ENCODE data around the gene SRSF5.

The SRSF5 gene

DNA sequence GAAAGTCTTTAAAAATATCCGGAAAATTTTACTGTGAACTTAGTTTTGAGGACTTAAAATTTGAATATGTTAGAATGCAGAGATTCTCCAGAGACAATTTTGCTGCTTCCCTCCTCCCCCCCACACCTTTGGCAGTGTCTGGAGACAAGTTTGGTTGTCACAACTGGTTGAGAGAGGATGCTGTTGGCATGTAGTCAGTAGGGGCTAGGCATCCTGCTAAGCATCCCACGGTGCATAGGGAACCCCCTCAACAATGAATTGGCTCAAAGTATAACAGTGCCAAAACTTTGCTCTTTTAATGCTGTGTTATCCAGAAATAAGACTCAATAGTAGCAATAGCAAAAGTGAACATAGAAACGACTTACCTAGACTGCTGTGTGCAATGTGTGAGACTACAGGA lies 3.6 kb downstream of the SRSF5 start:
- TF ChIP-seq FOXP2 (optimal IDR thresholded peaks at IDR 0.05; ENCODE audit: borderline replicate concordance, extremely low read depth, extremely low read length, insufficient read depth), result no peak
- TF ChIP-seq SIN3A (IDR thresholded peaks at IDR 0.05; ENCODE audit: borderline replicate concordance, insufficient read depth, low read length), result no peak
- TF ChIP-seq, protein P1, sequence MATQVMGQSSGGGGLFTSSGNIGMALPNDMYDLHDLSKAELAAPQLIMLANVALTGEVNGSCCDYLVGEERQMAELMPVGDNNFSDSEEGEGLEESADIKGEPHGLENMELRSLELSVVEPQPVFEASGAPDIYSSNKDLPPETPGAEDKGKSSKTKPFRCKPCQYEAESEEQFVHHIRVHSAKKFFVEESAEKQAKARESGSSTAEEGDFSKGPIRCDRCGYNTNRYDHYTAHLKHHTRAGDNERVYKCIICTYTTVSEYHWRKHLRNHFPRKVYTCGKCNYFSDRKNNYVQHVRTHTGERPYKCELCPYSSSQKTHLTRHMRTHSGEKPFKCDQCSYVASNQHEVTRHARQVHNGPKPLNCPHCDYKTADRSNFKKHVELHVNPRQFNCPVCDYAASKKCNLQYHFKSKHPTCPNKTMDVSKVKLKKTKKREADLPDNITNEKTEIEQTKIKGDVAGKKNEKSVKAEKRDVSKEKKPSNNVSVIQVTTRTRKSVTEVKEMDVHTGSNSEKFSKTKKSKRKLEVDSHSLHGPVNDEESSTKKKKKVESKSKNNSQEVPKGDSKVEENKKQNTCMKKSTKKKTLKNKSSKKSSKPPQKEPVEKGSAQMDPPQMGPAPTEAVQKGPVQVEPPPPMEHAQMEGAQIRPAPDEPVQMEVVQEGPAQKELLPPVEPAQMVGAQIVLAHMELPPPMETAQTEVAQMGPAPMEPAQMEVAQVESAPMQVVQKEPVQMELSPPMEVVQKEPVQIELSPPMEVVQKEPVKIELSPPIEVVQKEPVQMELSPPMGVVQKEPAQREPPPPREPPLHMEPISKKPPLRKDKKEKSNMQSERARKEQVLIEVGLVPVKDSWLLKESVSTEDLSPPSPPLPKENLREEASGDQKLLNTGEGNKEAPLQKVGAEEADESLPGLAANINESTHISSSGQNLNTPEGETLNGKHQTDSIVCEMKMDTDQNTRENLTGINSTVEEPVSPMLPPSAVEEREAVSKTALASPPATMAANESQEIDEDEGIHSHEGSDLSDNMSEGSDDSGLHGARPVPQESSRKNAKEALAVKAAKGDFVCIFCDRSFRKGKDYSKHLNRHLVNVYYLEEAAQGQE (IDR thresholded peaks at IDR 0.05; ENCODE audit: insufficient read depth in 1 of 2, low read depth in 2 of 2, low read length in 2 of 2), result no peak
- no peak for TF ChIP-seq POLR2AphosphoS5 (IDR thresholded peaks at IDR 0.05; ENCODE audit: low read depth, low read length)
- no peak for TF ChIP-seq TAF1 (IDR thresholded peaks at IDR 0.05; ENCODE audit: borderline replicate concordance, insufficient read depth, low read length)

DNA sequence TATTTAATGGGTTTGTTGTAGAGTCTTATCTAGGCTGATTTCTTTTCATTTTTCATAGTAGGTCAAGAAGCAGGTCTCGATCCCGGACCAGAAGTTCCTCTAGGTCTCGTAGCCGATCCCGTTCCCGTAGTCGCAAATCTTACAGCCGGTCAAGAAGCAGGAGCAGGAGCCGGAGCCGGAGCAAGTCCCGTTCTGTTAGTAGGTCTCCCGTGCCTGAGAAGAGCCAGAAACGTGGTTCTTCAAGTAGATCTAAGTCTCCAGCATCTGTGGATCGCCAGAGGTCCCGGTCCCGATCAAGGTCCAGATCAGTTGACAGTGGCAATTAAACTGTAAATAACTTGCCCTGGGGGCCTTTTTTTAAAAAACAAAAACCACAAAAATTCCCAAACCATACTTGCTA lies 4.2 kb downstream of the SRSF5 start:
- TF ChIP-seq, protein P1 (IDR thresholded peaks at IDR 0.05; ENCODE audit: insufficient read depth in 1 of 2, low read depth in 2 of 2, low read length in 2 of 2), result no peak
- no peak for TF ChIP-seq POLR2AphosphoS5 (IDR thresholded peaks at IDR 0.05; ENCODE audit: low read depth, low read length)
- TF ChIP-seq SIN3A (IDR thresholded peaks at IDR 0.05; ENCODE audit: borderline replicate concordance, insufficient read depth, low read length), result no peak
- TF ChIP-seq TAF1 (IDR thresholded peaks at IDR 0.05; ENCODE audit: borderline replicate concordance, insufficient read depth, low read length), result no peak
- no peak for TF ChIP-seq FOXP2 (optimal IDR thresholded peaks at IDR 0.05; ENCODE audit: borderline replicate concordance, extremely low read depth, extremely low read length, insufficient read depth)

DNA sequence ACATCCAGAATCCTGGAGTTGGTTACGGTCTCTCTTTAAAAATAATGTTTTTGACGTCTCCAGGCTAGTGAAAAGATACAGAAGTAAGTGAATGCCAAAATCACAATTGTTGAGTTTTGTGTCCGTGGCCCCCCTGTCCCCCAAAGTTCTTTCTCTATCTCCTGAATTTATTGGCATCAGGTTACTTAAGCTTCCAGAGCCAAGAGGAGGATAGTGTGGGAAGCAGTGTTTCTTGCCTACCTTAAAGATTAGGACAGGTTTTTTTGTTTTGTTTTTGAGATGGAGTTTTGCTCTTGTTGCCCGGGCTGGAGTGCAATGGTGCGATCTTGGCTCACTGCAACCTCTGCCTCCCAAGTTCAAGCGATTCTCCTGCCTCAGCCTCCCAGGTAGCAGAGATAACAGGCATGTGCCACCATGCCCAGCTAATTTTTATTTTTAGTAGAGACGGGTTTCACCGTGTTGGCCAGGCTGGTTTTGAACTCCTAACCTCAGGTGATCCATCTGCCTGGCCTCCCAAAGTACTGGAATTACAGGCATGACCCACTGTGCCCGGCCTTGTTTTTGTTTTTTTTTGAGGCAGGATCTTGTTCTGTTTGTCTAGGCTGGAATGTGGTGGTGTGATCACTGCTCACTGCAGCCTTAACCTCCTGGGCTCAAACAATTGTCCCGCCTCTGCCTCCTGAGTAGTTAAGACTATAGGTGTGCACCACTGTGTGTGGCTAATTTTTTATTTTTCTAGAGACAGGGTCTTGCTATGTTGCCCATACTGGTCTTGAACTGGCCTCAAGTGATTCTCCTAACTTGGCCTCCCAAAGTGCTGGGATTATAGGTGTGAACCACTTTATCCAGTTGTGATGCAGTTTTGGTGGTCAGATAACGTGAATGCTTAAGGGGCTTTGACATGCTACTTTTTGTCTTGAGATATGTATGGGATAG lies 5.4 kb downstream of the SRSF5 start:
- TF ChIP-seq FOXP2 (optimal IDR thresholded peaks at IDR 0.05; ENCODE audit: borderline replicate concordance, extremely low read depth, extremely low read length, insufficient read depth) (no peak), SIN3A (IDR thresholded peaks at IDR 0.05; ENCODE audit: borderline replicate concordance, insufficient read depth, low read length) (no peak), POLR2AphosphoS5 (IDR thresholded peaks at IDR 0.05; ENCODE audit: low read depth, low read length) (no peak), TAF1 (IDR thresholded peaks at IDR 0.05; ENCODE audit: borderline replicate concordance, insufficient read depth, low read length) (no peak)
- TF ChIP-seq, protein P1 (IDR thresholded peaks at IDR 0.05; ENCODE audit: insufficient read depth in 1 of 2, low read depth in 2 of 2, low read length in 2 of 2), result no peak

DNA sequence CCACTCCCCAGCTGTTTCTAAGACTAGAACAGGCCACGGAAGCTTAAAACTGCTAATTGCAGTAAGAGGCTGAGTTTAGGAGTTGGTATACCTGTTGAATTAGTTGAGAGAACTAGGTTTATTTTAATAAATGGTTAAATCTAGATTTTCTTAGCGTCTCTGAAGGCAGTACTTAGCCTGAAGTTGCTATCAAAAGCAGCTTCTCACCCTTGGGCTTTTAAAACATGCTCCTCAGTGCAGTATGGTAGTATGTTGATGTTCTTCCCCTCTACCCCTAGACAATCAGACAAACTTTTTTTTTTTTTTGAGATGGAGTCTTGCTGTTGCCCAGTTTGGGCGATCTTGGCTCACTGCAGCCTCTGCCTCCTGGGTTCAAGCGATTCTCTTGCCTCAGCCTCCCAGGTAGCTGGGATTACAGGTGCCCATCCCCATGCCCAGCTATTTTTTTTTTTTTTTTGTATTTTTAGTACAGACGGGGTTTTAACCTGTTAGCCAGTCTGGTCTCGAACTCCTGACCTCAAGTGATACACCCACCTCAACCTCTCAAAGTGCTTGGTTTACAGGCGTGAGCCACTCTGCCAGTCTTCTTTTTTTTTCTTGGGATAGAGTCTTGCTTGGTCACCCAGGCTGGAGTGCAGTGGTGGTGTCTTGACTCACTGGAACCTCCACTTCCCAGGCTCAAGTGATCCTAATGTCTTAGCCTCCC lies 6.8 kb downstream of the SRSF5 start:
- TF ChIP-seq FOXP2 (optimal IDR thresholded peaks at IDR 0.05; ENCODE audit: borderline replicate concordance, extremely low read depth, extremely low read length, insufficient read depth) (no peak), SIN3A (IDR thresholded peaks at IDR 0.05; ENCODE audit: borderline replicate concordance, insufficient read depth, low read length) (no peak), TAF1 (IDR thresholded peaks at IDR 0.05; ENCODE audit: borderline replicate concordance, insufficient read depth, low read length) (no peak), POLR2AphosphoS5 (IDR thresholded peaks at IDR 0.05; ENCODE audit: low read depth, low read length) (no peak)
- TF ChIP-seq, protein P1 (IDR thresholded peaks at IDR 0.05; ENCODE audit: insufficient read depth in 1 of 2, low read depth in 2 of 2, low read length in 2 of 2), result no peak

Data from PFSK-1 (cell line).